GM18508 (cell line): Measurements from ENCODE around the gene AGTRAP.

Source experiments
- ATAC-seq: cut with Tn5 transposase; IDR thresholded peaks from one replicate; pipeline ENCODE4 v1.9.1; 2021; ENCODE audit warnings: moderate number of reproducible peaks; ENCODE audit not compliant: insufficient read depth, unreplicated experiment

Gene AGTRAP

GRCh38 chr1:11753555-11754208, 17.7 kb downstream of the AGTRAP start:
- ATAC-seq, result no peak

GRCh38 chr1:11757047-11757446, 21.1 kb downstream of the AGTRAP start:
- no peak for ATAC-seq

- ATAC-seq, result no peak
These were observed 23.9 kb downstream of the AGTRAP start for GRCh38 chr1:11759791-11760190.

GRCh38 chr1:11761285-11761684, 25.3 kb downstream of the AGTRAP start:
- ATAC-seq, result no peak

- no peak for ATAC-seq
These were observed 26.1 kb downstream of the AGTRAP start, which contains the start of gene C1orf167 for GRCh38 chr1:11761988-11762406. TSS of gene C1orf167 (plus strand) at chr1:11762193. CDS start at chr1:11764401, 2,208 bp downstream.

GRCh38 chr1:11764115-11764514, 28.2 kb downstream of the AGTRAP start:
- ATAC-seq, result no peak

GRCh38 chr1:11764519-11764918, 28.6 kb downstream of the AGTRAP start:
- no peak for ATAC-seq

GRCh38 chr1:11765661-11766428, 29.9 kb downstream of the AGTRAP start:
- no peak for ATAC-seq

- ATAC-seq, result no peak
These were observed 30.5 kb downstream of the AGTRAP start for GRCh38 chr1:11766429-11766776.

- no peak for ATAC-seq
These were observed 32.2 kb downstream of the AGTRAP start for GRCh38 chr1:11767922-11768704.

- ATAC-seq, result no peak
These were observed 32.9 kb downstream of the AGTRAP start for GRCh38 chr1:11768821-11769220.

- ATAC-seq, result no peak
These were observed 33.3 kb downstream of the AGTRAP start for GRCh38 chr1:11769274-11769673.

GRCh38 chr1:11770011-11770410, 34.1 kb downstream of the AGTRAP start:
- no peak for ATAC-seq

- no peak for ATAC-seq
These were observed 35.6 kb downstream of the AGTRAP start for GRCh38 chr1:11771481-11772043.

GRCh38 chr1:11772458-11772857, 36.5 kb downstream of the AGTRAP start:
- no peak for ATAC-seq

GRCh38 chr1:11774753-11775152, 38.8 kb downstream of the AGTRAP start:
- ATAC-seq, result no peak

GRCh38 chr1:11777658-11778322, 41.9 kb downstream of the AGTRAP start:
- ATAC-seq, result no peak

- ATAC-seq, result no peak
These were observed 42.4 kb downstream of the AGTRAP start for GRCh38 chr1:11778336-11778735.

- ATAC-seq, result no peak
These were observed 43.1 kb downstream of the AGTRAP start for GRCh38 chr1:11778844-11779623.
